K562 (cell line): ENCODE measurements around the gene DGKE. TPM values are rescaled to one million over a fixed set of nuclear protein-coding genes. Genes with fewer than 3 reads are reported as not detected.

ENCODE experiments used
- CBX1 ChIP-seq: sonication (generic); IDR thresholded peaks from 2 replicates; pipeline ENCODE4 v1.6.1; 2016; ENCODE audit warnings: antibody characterized with exemption, low read depth, mild to moderate bottlenecking
- COPS2 ChIP-seq: fragments of 450-650 bp; conservative IDR thresholded peaks from 2 replicates; pipeline ENCODE4 v1.6.1; 2016; ENCODE audit warnings: mild to moderate bottlenecking, moderate library complexity
- CREB3L1 ChIP-seq: fragments of 450-650 bp; IDR thresholded peaks from 2 replicates; pipeline ENCODE4 v1.6.1; 2014; ENCODE audit warnings: low read depth, mild to moderate bottlenecking, moderate library complexity, borderline replicate concordance
- FOXP4 ChIP-seq: sonication (generic); formaldehyde crosslinking; IDR thresholded peaks from 2 replicates; pipeline ENCODE4 v1.8.0; 2022; ENCODE audit warnings: mild to moderate bottlenecking, missing genetic modification reagents, borderline replicate concordance
- NFRKB ChIP-seq: fragments of 450-650 bp; IDR thresholded peaks from 2 replicates; pipeline ENCODE4 v1.6.1; 2016; ENCODE audit warnings: low read depth
- RFX5 ChIP-seq: IDR thresholded peaks from 2 replicates; pipeline ENCODE4 v1.6.1; 2011; ENCODE audit warnings: low read depth, mild to moderate bottlenecking, improper control_type of control experiment, low read length
- ZFPM2 ChIP-seq: fragments of 250-450 bp; sonication (Bioruptor Pico); IDR thresholded peaks from 2 replicates; pipeline ENCODE4 v1.5.1; 2022; ENCODE audit warnings: mild to moderate bottlenecking
- ZNF280B ChIP-seq: fragments of 250-450 bp; sonication (Bioruptor Pico); IDR thresholded peaks from 2 replicates; pipeline ENCODE4 v1.5.1; 2021; ENCODE audit warnings: mild to moderate bottlenecking
- ZNF408 ChIP-seq: fragments of 250-450 bp; sonication (Bioruptor Pico); IDR thresholded peaks from 2 replicates; pipeline ENCODE4 v1.4.0; 2020; ENCODE audit warnings: low read depth, mild to moderate bottlenecking, moderate library complexity
- ZNF512 ChIP-seq: IDR thresholded peaks from 2 replicates; pipeline ENCODE4 v1.6.1; 2016; ENCODE audit warnings: missing genetic modification characterization, missing compliant biosample characterization
- ZNF764 ChIP-seq: fragments of 250-450 bp; sonication (Bioruptor Pico); IDR thresholded peaks from 2 replicates; pipeline ENCODE4 v1.4.0; 2020; ENCODE audit warnings: low read depth, mild to moderate bottlenecking, moderate library complexity
- polyA plus RNA-seq, 8 experiments: library from polyadenylated mRNA; depleted of rRNA in 4 of 8; stranded (reverse) in 5 of 8; unstranded in 3 of 8; fragments of >200 nt; fragmentation: Nextera tagmentation in 2 of 8; fragmentation: Illumina TruSeq in 1 of 8; extraction: Ambion mirVana in 2 of 8; extraction: Trizol in 1 of 8; gene quantifications; 2 replicates each; pipeline versions ENCODE4 v1.2.1 to v1.2.3, GENCODE V29; 2011 to 2014; ENCODE audit warnings: inconsistent platforms in 1 of 8, missing spikeins in 1 of 8
- total RNA-seq, 7 experiments: library from RNA; depleted of rRNA in 6 of 7; stranded (reverse); fragments of >200 nt in 6 of 7; fragmentation: Illumina TruSeq in 2 of 7; extraction: Trizol in 2 of 7; gene quantifications; 2 replicates each; pipeline versions ENCODE4 v1.2.1 to v1.2.3, GENCODE V29; 2011 to 2021; ENCODE audit warnings: low replicate concordance in 1 of 7
- TF ChIP-seq, protein P1 (sequence below): fragments of 250-450 bp; sonication (Bioruptor Pico); IDR thresholded peaks from 2 replicates; pipeline ENCODE4 v1.4.0; 2020
- TF ChIP-seq, protein P2 (sequence below): fragments of 200-800 bp; sonication (Bioruptor generic); IDR thresholded peaks from 2 replicates; pipeline ENCODE4 v1.6.1; 2017; ENCODE audit warnings: missing genetic modification characterization, missing compliant biosample characterization
- TF ChIP-seq, protein P3 (sequence below): fragments of 450-650 bp; IDR thresholded peaks from 2 replicates; pipeline ENCODE4 v1.7.1; 2018; ENCODE audit warnings: mild to moderate bottlenecking, low read depth; ENCODE audit not compliant: partially characterized antibody

The DGKE gene
- total and polyA plus RNA-seq, 9 of the 15 experiments (the other 6 are each of a cell fraction or from before 2014, with no cell fraction given): 1.3 to 9.9 (median 5.9) TPM

DNA sequence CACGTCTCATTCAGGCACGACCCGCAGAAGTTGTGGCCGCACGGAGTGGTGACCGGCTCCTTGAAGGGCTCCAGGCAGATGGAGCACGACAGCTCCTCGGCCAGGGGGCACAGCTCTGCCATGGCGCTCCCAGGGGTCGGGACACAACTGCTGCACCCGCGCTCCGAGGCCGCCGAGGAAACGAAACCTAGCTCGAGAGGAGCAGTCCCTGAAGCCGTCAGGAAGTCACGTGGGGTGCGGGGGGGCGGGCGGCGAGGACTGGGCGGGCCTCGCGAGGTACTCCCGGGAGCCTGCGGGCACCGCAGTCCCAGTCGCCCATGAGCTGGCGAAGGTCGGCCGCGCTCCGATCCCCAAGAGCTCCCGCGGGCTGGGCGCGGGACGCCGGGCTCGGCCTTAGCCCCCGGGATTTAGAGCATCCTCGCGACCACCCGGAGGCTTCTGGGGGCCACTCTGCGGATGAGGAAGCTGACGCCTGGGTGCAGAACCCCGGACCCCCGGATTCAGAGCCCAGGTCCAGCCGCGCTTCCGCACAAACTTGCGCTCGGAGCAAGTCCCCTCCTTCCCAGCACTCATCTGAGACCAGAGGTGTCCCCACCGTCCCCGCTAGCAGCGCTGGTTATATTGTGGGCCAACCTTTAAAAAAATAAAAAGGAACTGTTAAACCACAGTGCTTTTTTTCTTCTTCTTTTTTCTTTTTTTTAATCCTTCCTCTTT is 80.1 kb downstream of the DGKE start, which contains the start of gene TRIM25 (continued):
- TF ChIP-seq, protein P1, sequence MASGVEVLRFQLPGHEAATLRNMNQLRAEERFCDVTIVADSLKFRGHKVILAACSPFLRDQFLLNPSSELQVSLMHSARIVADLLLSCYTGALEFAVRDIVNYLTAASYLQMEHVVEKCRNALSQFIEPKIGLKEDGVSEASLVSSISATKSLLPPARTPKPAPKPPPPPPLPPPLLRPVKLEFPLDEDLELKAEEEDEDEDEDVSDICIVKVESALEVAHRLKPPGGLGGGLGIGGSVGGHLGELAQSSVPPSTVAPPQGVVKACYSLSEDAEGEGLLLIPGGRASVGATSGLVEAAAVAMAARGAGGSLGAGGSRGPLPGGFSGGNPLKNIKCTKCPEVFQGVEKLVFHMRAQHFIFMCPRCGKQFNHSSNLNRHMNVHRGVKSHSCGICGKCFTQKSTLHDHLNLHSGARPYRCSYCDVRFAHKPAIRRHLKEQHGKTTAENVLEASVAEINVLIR (CRISPR knock-in tag): no peak
- 0 out of 2 replicates have a peak, but pooled peaks have one; percentile 35 for TF ChIP-seq CREB3L1
- no peak for TF ChIP-seq ZFPM2 (CRISPR knock-in tag)
- TF ChIP-seq ZNF280B (CRISPR knock-in tag): no peak
- TF ChIP-seq, protein P2, sequence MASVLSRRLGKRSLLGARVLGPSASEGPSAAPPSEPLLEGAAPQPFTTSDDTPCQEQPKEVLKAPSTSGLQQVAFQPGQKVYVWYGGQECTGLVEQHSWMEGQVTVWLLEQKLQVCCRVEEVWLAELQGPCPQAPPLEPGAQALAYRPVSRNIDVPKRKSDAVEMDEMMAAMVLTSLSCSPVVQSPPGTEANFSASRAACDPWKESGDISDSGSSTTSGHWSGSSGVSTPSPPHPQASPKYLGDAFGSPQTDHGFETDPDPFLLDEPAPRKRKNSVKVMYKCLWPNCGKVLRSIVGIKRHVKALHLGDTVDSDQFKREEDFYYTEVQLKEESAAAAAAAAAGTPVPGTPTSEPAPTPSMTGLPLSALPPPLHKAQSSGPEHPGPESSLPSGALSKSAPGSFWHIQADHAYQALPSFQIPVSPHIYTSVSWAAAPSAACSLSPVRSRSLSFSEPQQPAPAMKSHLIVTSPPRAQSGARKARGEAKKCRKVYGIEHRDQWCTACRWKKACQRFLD (CRISPR knock-in tag): 0 out of 2 replicates have a peak, but pooled peaks have one; percentile 30
- no peak for TF ChIP-seq COPS2
- TF ChIP-seq, protein P3, sequence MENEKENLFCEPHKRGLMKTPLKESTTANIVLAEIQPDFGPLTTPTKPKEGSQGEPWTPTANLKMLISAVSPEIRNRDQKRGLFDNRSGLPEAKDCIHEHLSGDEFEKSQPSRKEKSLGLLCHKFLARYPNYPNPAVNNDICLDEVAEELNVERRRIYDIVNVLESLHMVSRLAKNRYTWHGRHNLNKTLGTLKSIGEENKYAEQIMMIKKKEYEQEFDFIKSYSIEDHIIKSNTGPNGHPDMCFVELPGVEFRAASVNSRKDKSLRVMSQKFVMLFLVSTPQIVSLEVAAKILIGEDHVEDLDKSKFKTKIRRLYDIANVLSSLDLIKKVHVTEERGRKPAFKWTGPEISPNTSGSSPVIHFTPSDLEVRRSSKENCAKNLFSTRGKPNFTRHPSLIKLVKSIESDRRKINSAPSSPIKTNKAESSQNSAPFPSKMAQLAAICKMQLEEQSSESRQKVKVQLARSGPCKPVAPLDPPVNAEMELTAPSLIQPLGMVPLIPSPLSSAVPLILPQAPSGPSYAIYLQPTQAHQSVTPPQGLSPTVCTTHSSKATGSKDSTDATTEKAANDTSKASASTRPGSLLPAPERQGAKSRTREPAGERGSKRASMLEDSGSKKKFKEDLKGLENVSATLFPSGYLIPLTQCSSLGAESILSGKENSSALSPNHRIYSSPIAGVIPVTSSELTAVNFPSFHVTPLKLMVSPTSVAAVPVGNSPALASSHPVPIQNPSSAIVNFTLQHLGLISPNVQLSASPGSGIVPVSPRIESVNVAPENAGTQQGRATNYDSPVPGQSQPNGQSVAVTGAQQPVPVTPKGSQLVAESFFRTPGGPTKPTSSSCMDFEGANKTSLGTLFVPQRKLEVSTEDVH: no peak
- TF ChIP-seq RFX5: no peak
- TF ChIP-seq ZNF764 (CRISPR knock-in tag): no peak
- TF ChIP-seq ZNF512 (tag): no peak
- TF ChIP-seq FOXP4 (CRISPR knock-in tag): no peak
- TF ChIP-seq ZNF408 (CRISPR knock-in tag): no peak
- TF ChIP-seq NFRKB: no peak
- no peak; the same call in 1 of the 2 replicates for TF ChIP-seq CBX1
